HFF-Myc (cell line): ENCODE results near the gene AURKA.
"Not testable (repeated sequence)": the region's sequence is repeated elsewhere in the genome, so short reads cannot be mapped to it uniquely, and the experiment has no call there.

Experiments used
- DNase-seq: peaks from one replicate; pipeline ENCODE4 v3.0.0-alpha.2; 2011; ENCODE audit warnings: low read depth; ENCODE audit errors: extremely low read depth
- H3K4me3 ChIP-seq: replicated peaks from 2 replicates; pipeline ENCODE4 v1.5.1; 2011; ENCODE audit warnings: low read depth, mild to moderate bottlenecking, control low read depth, low read length
- CTCF ChIP-seq: IDR thresholded peaks from 2 replicates; pipeline ENCODE4 v1.5.1; 2012; ENCODE audit warnings: mild to moderate bottlenecking, low read depth, low read length, control low read depth; ENCODE audit errors: missing control alignments

The AURKA gene

GRCh38 chr20:56406910-56407309, 14.9 kb upstream of the AURKA start:
- TF ChIP-seq CTCF: no peak
- DNase-seq: no peak
- no peak overlapping the region for H3K4me3 ChIP-seq

- DNase-seq, H3K4me3 ChIP-seq: not testable (repeated sequence)
Measured at GRCh38 chr20:56405356-56405755, 13.3 kb upstream of the AURKA start.

GRCh38 chr20:56403465-56403864, 11.4 kb upstream of the AURKA start:
- H3K4me3 ChIP-seq: no peak overlapping the region
- DNase-seq: no peak
- TF ChIP-seq CTCF: no peak

- peak; percentile 83 for TF ChIP-seq CTCF
- H3K4me3 ChIP-seq: no peak overlapping the region
- DNase-seq: peak; percentile 69
Measured at GRCh38 chr20:56400001-56400640, 8.1 kb upstream of the AURKA start.

- no peak overlapping the region for H3K4me3 ChIP-seq
- no peak for TF ChIP-seq CTCF
- no peak for DNase-seq
Measured at GRCh38 chr20:56395166-56395565, 3.2 kb upstream of the AURKA start.

- no peak for DNase-seq
Measured at GRCh38 chr20:56393653-56394052, 1.6 kb upstream of the AURKA start.

GRCh38 chr20:56392881-56393482, 967 bp upstream of the AURKA start:
- DNase-seq: no peak
- peak overlapping the region; percentile 85 for H3K4me3 ChIP-seq
- no peak for TF ChIP-seq CTCF

More at GRCh38 chr20:56393653-56394052, 1.6 kb upstream of the AURKA start:
- peak overlapping the region; percentile 85 for H3K4me3 ChIP-seq
- no peak for TF ChIP-seq CTCF
